Activated CD4-positive, alpha-beta T cell treated with anti-CD3 and anti-CD28 coated beads, Interleukin-2, amount 10 ng/mL, durations not matched to agents 7 days and 5 days (primary cell): ENCODE data around the gene ANLN. TPM values are rescaled to one million over a fixed set of nuclear protein-coding genes. Genes with fewer than 3 reads are reported as not detected.

Experiments
- total RNA-seq, 2 experiments: library from RNA; stranded (reverse); gene quantifications; one replicate each; pipeline ENCODE4 v1.2.3, GENCODE V29; 2021

ANLN gene
- total RNA-seq, 2 experiments from 2014 or later = 87.9 to 100 TPM

Other genes starting within 250 kb of the ANLN start
- 10 to 100 TPM; 11.9 to 13.8 TPM for gene EEPD1, start 236.6 kb upstream of the ANLN start, total RNA-seq